NCI-H1092 treated with DMSO at 0.1 percent for 48 hours (cell line): ENCODE data around the gene PRPF19.

Source experiments
- DNase-seq: peaks from one replicate; lab custom pipeline; 2025; lab: John Stamatoyannopoulos, UW

PRPF19 gene

GRCh38 chr11:60905047-60905446 is 1.3 kb downstream of the PRPF19 start:
- DNase-seq, result no peak

- DNase-seq, result no peak
Measured at GRCh38 chr11:60902625-60903024, 3.8 kb downstream of the PRPF19 start.

GRCh38 chr11:60900673-60901404 is 5.5 kb downstream of the PRPF19 start:
- DNase-seq, result no peak

- DNase-seq, result no peak
Measured at GRCh38 chr11:60899977-60900376, 6.4 kb downstream of the PRPF19 start.

GRCh38 chr11:60899046-60899936 is 7.1 kb downstream of the PRPF19 start:
- peak; percentile 40 for DNase-seq

- no peak for DNase-seq
Measured at GRCh38 chr11:60897496-60897895, 8.9 kb downstream of the PRPF19 start.

- DNase-seq, result no peak
Measured at GRCh38 chr11:60895687-60896086, 10.7 kb downstream of the PRPF19 start.

GRCh38 chr11:60891103-60891741 is 15.2 kb downstream of the PRPF19 start:
- no peak for DNase-seq

GRCh38 chr11:60890696-60891095 is 15.7 kb downstream of the PRPF19 start:
- DNase-seq, result no peak

GRCh38 chr11:60889869-60890311 is 16.5 kb downstream of the PRPF19 start:
- no peak for DNase-seq

- peak; percentile 91 for DNase-seq
Measured at GRCh38 chr11:60887556-60887955, 18.8 kb downstream of the PRPF19 start.

GRCh38 chr11:60880643-60881282 is 25.6 kb downstream of the PRPF19 start:
- DNase-seq, result peak; percentile 92

GRCh38 chr11:60879971-60880588 is 26.3 kb downstream of the PRPF19 start:
- no peak for DNase-seq

- DNase-seq, result no peak
Measured at GRCh38 chr11:60879104-60879503, 27.3 kb downstream of the PRPF19 start.

GRCh38 chr11:60878245-60879101 is 27.9 kb downstream of the PRPF19 start:
- DNase-seq, result no peak

GRCh38 chr11:60876168-60876485 is 30.3 kb downstream of the PRPF19 start:
- no peak for DNase-seq

GRCh38 chr11:60875366-60876167 is 30.8 kb downstream of the PRPF19 start:
- DNase-seq, result no peak

- no peak for DNase-seq
Measured at GRCh38 chr11:60874421-60875365, 31.7 kb downstream of the PRPF19 start.

- no peak for DNase-seq
Measured at GRCh38 chr11:60873533-60873932, 32.9 kb downstream of the PRPF19 start.
